T-helper 17 cell (primary cell): ENCODE results near the gene LDLRAD3. TPM values are rescaled to one million over a fixed set of nuclear protein-coding genes. Genes with fewer than 3 reads are reported as not detected.

Source experiments
- ATAC-seq: fragments of 150-1000 bp; cut with Tn5 transposase; 2 replicates; pipeline ENCODE4 v1.10.0; 2021; ENCODE audit warnings: mild to moderate bottlenecking, moderate library complexity
- DNase-seq, 3 donors: peaks; one replicate each; pipeline versions ENCODE4 v3.0.0 to v3.0.0-alpha.2; 2020 to 2021
- H3K9me3 ChIP-seq: one replicate; pipeline ENCODE4 v1.7.0; 2013; ENCODE audit warnings: low read length, mild to moderate bottlenecking; ENCODE audit not compliant: control insufficient read depth, poor library complexity, severe bottlenecking
- H3K27ac Mint-ChIP-seq: one replicate; pipeline ENCODE4 v1.8.0; 2022; ENCODE audit warnings: mild to moderate bottlenecking, moderate library complexity, mixed read lengths
- H3K27me3 Mint-ChIP-seq: one replicate; pipeline ENCODE4 v1.8.0; 2022; ENCODE audit warnings: mixed read lengths
- H3K36me3 Mint-ChIP-seq: one replicate; pipeline ENCODE4 v1.8.0; 2022; ENCODE audit warnings: low read depth, mixed read lengths
- H3K4me1 Mint-ChIP-seq: one replicate; pipeline ENCODE4 v1.8.0; 2022; ENCODE audit warnings: mild to moderate bottlenecking, mixed read lengths
- H3K4me3 Mint-ChIP-seq: one replicate; pipeline ENCODE4 v1.8.0; 2022; ENCODE audit warnings: mild to moderate bottlenecking, moderate library complexity, mixed read lengths
- total RNA-seq, 4 donors: library from RNA in 2 of 4; stranded (reverse) in 2 of 4; gene quantifications; one replicate each; pipeline ENCODE4 v1.2.3 and lab custom pipeline; 2022 to 2026

The LDLRAD3 gene
- total RNA-seq, 2 donors from 2014 or later, result 0.42 to 1.4 TPM

DNA sequence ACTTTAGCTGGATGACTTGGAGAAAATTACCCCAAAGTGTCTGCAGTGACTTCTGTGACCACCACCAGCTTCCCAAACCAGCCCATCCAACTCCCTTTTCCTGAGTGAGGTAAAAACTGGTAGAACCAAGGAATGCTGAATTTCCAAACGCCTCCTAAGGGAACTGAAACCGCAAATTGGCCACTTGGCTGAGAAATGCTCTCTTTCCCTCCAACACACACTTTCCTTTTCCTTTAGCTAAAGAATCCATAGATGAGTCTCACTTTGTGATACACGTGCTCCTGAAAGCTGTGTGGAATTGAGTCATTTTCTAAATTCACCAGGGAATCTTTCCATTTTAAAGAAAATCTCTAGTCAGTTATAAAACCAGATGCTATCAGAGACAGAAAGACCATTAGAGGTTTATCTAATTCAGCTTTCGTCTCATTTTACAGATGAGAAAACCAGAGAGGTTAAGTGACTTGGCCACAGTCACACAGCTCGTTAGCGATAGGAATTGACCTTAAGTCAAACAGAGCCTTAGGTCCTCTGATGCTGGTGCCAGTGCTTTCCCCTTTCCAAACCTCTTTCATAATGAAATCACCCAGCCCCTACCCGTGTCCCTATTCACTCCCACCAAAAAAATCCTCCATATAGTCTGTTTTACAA lies 208.2 kb downstream of the LDLRAD3 start:
- no peak overlapping the region for H3K4me3 Mint-ChIP-seq
- H3K27me3 Mint-ChIP-seq, result peaks cover 39% of the 10 kb centered on the region
- ATAC-seq (no peak), DNase-seq (no peak)
- no peaks in the 10 kb centered on the region for H3K9me3 ChIP-seq
- no peaks in the 10 kb centered on the region for H3K4me1 Mint-ChIP-seq
- H3K36me3 Mint-ChIP-seq, result no peaks in the 10 kb centered on the region
- H3K27ac Mint-ChIP-seq, result no peak overlapping the region

DNA sequence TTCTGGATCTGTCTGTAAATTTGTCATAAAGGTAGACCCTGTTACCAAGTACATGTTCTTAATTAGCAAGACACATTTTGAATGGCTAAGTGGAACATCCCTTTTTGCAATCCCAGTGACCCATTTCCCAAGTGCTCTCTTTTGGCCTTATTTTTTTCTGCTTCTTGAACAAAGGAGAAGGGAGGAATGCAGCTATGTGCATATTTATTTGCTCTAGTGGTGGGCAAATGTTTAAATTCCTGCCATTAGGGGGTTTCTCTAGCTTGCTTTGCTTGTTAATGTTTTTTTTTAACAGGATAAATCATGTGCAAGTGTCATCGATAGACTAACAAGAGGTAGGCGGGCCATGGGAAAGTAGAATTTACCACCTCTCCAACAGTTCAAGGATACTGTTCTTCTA lies 209.7 kb downstream of the LDLRAD3 start:
- H3K9me3 ChIP-seq, result no peaks in the 10 kb centered on the region
- H3K27me3 Mint-ChIP-seq, result peaks cover 48% of the 10 kb centered on the region
- H3K4me1 Mint-ChIP-seq, result no peaks in the 10 kb centered on the region
- H3K36me3 Mint-ChIP-seq, result no peaks in the 10 kb centered on the region
- H3K27ac Mint-ChIP-seq, result no peak overlapping the region
- ATAC-seq, result no peak
- no peak for DNase-seq
- no peak overlapping the region for H3K4me3 Mint-ChIP-seq

DNA sequence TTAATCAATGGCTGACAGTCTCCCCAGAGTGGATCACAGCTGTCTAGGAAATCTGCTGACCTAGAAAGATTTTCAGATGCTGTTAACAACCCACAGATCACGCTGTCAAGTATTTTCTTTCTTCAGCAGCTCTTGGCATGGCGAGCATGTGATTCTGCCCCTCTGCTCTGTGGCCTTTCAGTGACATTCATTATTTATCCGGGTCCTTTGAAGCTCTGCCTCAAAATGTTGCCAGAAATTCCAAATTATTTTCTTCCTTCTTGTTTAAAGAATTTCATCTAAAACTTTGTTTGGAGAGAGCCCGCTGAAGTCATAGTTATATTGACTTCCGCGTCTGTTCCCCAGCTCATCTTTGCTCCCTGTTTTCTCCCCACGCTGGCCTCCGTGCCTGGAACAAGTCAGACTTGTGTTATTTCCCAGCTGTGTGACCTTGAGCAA lies 211.3 kb downstream of the LDLRAD3 start:
- H3K4me3 Mint-ChIP-seq, result no peak overlapping the region
- H3K4me1 Mint-ChIP-seq, result no peaks in the 10 kb centered on the region

DNA sequence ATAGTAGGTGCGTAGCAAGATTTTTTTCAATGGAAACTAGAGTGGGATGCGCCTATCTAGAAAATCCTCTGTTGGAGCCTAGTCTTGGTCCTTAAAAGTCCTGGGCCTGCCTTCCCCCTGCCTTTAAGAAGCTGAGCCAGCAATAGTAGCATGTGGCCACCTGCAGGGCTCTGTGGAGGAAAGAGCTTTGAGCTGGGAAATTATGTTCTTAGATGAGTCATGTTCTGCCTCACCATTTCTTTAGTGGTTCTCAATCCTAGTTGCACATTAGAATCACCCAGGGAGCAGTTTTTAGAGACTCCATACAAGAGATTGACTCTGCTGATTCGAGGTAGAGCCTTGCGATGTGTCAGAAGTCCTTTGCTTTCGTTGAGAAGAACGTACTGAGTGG lies 211.9 kb downstream of the LDLRAD3 start:
- DNase-seq, result no peak
- no peaks in the 10 kb centered on the region for H3K9me3 ChIP-seq
- no peaks in the 10 kb centered on the region for H3K36me3 Mint-ChIP-seq
- ATAC-seq, result no peak
- no peak overlapping the region for H3K4me3 Mint-ChIP-seq
- H3K27me3 Mint-ChIP-seq, result peaks cover 38% of the 10 kb centered on the region
- H3K27ac Mint-ChIP-seq, result no peak overlapping the region
- H3K4me1 Mint-ChIP-seq, result no peaks in the 10 kb centered on the region

More for the DNA sequence above, 211.3 kb downstream of the LDLRAD3 start:
- DNase-seq (no peak), ATAC-seq (no peak)
- Mint-ChIP-seq H3K36me3 (no peaks in the 10 kb centered on the region), H3K27ac (no peak overlapping the region), H3K27me3 (peaks cover 36% of the 10 kb centered on the region)
- H3K9me3 ChIP-seq, result no peaks in the 10 kb centered on the region

DNA sequence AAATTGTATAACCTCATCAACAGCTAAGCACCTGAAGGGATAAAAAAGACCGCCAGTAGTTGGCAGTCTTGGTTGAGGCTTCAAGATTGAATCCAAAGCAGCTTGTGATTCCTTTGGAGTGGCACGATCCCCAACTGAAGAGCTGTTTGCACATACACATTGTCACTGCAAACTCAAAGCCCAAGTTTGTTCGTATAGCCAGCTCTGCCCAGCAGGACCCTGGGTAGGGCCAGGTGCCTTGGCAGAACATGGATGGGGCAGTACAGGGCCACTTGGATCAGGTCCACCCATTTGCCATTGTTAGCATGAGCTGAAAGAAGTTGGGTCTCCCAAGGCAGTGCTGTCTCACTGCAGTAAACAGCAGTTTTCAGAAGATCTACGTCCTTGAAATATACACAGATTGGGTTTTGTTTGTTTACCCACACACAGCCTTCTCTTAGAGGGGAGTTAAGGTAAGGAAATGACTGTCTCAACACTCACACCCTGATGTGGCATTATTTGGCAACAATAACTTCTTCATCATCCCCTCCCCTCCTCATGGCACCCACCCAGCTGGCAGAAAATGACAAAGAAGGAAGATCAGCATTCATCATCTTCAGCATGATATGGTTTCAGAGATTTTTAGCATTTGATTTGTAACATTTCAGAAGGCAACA lies 212.4 kb downstream of the LDLRAD3 start:
- Mint-ChIP-seq H3K36me3 (no peaks in the 10 kb centered on the region), H3K27me3 (peaks cover 37% of the 10 kb centered on the region), H3K4me3 (no peak overlapping the region), H3K27ac (no peak overlapping the region), H3K4me1 (no peaks in the 10 kb centered on the region)
- no peak for ATAC-seq
- no peak for DNase-seq
- no peaks in the 10 kb centered on the region for H3K9me3 ChIP-seq

DNA sequence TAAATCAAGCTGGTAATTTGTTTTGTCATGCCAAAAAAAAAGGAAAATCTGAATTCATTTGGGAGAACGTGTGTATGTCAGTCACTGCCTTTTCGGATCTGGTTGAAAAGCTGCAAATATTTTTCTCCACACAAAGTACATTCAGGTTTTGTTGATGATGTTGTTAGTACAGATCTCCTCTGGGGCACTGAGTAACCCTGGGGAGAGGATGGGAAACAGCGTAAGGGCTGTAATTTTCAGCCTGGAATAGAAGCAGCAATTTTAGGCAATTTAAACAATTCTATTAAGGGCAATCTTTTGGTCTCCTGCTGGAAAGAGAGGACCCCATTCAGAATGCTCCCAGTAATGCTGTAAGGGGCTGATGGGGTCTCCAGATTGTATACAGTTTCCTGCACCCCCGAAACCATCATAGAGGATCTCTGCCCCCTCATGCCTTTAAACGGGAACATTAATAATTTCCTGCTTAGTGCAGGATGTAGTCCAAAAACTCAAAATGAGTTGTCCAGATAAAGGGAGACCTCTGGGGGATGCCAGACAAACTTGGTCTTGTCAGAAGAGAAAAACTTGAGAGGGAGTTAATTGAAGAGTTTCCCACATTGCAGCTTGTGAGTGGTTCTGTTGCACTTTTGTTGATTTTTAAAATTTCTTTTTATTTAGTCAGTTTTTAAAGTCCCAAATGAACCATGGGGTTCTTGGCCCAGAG lies 213.1 kb downstream of the LDLRAD3 start:
- DNase-seq (no peak), ATAC-seq (no peak)
- Mint-ChIP-seq H3K36me3 (no peaks in the 10 kb centered on the region), H3K4me3 (no peak overlapping the region), H3K27ac (no peak overlapping the region), H3K27me3 (peaks cover 37% of the 10 kb centered on the region), H3K4me1 (no peaks in the 10 kb centered on the region)
- no peaks in the 10 kb centered on the region for H3K9me3 ChIP-seq

DNA sequence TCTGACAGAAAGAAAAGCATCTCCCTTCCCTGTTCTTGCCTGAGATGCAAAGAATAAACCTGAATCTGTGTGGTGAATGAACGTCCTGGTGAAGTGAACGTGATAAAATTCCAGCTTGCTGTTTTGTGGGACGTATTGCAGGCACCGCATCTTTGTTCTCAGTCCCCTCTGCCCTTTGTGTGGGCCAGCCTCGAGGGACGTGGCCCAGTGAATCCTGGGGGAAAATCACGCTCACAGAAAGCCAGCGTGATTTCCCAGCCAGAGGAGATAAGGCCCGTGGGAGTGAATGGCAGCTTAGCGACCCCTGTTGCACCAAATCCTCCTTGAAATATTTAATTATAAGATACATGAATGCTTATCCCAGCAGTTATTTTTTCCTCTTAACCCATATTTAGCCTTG lies 216.2 kb downstream of the LDLRAD3 start:
- no peak overlapping the region for H3K4me3 Mint-ChIP-seq
- no peaks in the 10 kb centered on the region for H3K4me1 Mint-ChIP-seq
- DNase-seq, result no peak
- H3K9me3 ChIP-seq, result no peaks in the 10 kb centered on the region
- no peaks in the 10 kb centered on the region for H3K36me3 Mint-ChIP-seq
- ATAC-seq, result no peak
- H3K27ac Mint-ChIP-seq, result no peak overlapping the region
- H3K27me3 Mint-ChIP-seq, result peaks cover 29% of the 10 kb centered on the region

DNA sequence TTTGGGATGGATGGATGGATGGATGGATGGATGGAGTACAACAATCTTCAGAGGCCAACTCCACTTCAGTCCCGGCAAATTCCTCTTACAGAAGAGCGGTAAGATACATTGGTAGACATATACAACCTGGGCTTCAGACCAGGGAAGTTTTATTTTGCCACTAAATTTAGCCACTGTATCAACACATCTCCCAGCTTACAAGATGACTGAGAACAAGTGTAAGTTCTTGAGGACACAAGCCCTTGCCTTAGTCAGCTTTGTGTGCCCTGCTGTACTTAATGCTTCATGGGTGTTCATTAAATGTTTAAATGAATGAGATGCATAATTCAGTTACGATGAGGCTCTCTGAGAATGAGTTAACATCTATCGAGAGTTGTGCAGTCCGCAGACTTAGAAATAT lies 217.7 kb downstream of the LDLRAD3 start:
- no peak overlapping the region for H3K4me3 Mint-ChIP-seq
- DNase-seq (no peak), ATAC-seq (no peak)
- no peaks in the 10 kb centered on the region for H3K9me3 ChIP-seq
- H3K36me3 Mint-ChIP-seq, result no peaks in the 10 kb centered on the region
- H3K27ac Mint-ChIP-seq, result no peak overlapping the region
- H3K27me3 Mint-ChIP-seq, result peaks cover 28% of the 10 kb centered on the region
- H3K4me1 Mint-ChIP-seq, result no peaks in the 10 kb centered on the region

DNA sequence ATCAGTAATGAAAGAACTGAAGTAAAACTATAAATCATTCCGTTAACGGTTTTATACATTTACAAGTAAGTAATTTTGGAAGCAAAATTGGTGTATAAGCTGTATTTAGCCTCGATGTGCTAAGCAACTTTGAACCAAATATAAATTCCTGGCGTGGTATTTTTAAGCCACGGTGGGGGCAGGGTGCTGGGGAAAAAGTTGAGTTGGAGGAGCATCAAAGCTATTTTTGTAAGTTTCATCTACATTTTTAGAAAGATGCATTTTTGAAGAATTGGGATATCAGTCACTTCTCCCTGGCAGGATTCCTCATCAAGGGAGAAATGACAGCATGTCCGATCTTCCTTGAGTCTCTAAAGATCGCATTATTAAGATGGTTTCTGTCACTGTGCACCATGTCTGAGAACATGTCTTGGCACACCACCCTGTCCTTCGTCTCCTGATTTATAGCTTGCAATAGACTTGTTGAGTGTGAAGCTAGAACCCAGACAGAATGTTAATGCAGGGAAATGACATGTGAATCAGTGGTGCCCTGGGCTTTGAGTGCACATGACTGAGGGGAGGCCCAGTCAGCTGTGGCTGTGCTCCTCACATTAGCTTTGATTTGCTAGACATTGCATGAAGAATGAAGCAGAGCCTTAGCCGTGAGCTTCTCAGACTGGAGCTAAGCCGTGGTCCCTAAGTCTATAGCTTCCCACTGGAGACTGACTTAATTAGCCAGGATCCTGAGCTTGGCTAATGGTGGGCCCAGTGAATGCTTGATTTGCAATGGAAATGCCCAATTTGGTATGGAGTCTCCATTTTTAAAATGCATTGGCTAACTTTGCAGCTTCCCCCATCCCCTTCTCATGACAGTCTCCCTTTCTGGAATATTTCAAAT lies 218.4 kb downstream of the LDLRAD3 start:
- Mint-ChIP-seq H3K4me1 (no peaks in the 10 kb centered on the region), H3K36me3 (no peaks in the 10 kb centered on the region), H3K4me3 (no peak overlapping the region), H3K27me3 (peaks cover 24% of the 10 kb centered on the region), H3K27ac (no peak overlapping the region)
- no peaks in the 10 kb centered on the region for H3K9me3 ChIP-seq
- ATAC-seq, result no peak
- no peak for DNase-seq

DNA sequence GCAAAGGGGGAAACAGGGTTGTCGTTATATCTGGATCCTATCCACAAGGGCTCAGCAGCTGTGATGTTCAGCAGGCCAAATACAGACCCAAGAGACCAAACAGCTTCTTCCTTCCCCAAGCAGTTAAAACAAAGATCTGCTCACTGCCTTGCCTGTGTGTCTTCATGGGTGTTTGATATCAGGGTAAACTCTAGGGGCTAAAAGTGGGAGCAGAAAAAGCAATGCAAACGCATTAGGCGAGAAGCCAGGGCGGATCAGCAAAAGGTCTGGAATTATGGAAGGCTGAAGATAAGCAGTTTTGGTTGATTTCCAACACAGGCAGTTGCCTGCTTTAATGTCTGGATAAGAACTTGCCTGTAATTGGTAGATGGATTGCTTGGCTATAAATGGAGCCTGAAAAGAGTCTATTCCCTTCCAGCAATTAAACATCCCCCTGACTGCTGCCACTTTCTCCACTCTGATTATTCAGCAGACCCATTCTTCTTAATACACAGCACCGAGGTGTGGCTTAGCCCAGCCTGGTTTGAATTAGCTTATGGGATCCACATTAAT lies 219.1 kb downstream of the LDLRAD3 start:
- H3K9me3 ChIP-seq, result no peaks in the 10 kb centered on the region
- Mint-ChIP-seq H3K4me1 (no peaks in the 10 kb centered on the region), H3K27me3 (peaks cover 17% of the 10 kb centered on the region), H3K27ac (no peak overlapping the region), H3K4me3 (no peak overlapping the region), H3K36me3 (no peaks in the 10 kb centered on the region)
- ATAC-seq (no peak), DNase-seq (no peak)

DNA sequence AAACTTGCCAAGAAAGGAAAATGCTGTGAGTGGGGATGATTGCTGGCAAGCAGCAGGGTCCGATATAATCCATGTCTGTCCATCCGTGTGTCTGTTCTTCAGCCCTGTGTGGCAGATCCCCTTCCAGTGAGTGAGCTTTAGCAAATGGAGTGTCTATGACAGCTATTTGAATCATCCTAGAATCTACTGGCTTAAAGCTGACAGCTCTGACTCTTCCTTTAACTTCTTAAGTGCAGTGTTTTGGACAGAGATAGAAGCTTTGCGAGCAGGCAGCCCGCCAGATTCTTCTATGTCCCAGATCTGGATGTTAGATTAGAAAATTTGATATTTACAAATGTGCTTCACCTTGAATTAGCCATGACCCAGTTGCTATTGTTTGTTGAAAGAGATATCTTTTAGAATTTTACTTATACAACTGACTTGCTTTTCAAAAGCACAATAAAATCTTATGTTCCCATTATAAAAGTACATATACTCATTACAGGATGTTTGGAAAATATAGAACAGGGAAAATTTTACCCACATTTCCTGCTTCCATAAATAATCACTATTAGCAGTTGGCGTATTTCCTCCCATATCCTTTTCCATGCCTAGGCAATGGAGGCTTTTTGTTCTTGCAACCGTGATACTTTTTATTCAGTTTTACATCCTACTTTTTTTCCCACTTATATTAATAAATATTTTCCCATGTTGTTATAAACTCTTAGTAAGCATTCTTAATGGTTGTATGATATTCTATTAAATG lies 220.8 kb downstream of the LDLRAD3 start:
- Mint-ChIP-seq H3K27me3 (peaks cover 14% of the 10 kb centered on the region), H3K4me1 (no peaks in the 10 kb centered on the region), H3K27ac (no peak overlapping the region), H3K4me3 (no peak overlapping the region), H3K36me3 (no peaks in the 10 kb centered on the region)
- ATAC-seq (no peak), DNase-seq (no peak)
- no peaks in the 10 kb centered on the region for H3K9me3 ChIP-seq

DNA sequence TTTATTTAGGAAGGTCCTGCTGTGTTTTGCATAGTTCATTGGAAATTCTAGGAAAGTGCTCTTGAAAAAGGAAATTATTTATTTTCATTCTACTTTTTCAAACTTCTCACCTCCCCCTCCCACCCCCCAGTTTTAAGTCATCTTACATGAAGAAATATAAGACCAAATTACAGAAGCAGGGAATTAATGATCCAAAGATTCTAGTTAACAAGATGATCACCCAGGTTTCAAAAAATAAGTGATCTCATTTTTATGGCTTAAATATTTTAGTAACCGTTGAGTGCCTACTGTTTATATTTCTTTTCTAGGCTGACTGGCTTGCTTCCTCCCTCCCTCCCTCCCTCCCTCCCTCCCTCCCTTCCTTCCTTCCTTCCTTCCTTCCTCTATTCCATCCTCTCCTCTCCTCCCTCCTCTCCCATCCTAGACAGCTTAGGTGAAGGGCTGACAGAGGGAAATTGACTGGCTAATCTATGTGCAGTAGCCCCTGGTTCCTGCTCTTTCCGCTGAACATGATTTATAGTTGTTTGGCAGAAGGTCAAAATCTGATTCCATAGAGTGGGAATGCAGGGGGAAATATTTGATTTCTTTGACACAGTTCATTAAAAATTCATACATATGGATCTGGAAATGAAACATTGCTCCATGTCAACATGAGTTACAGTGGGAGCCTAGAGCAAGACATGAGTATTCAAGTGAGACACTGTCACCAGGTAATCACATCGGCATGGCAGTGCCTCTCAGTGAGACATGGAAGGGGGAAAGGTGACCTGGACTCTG lies 221.9 kb downstream of the LDLRAD3 start:
- no peaks in the 10 kb centered on the region for H3K9me3 ChIP-seq
- H3K27me3 Mint-ChIP-seq, result peaks cover 11% of the 10 kb centered on the region
- no peak overlapping the region for H3K4me3 Mint-ChIP-seq
- H3K4me1 Mint-ChIP-seq, result no peaks in the 10 kb centered on the region
- no peaks in the 10 kb centered on the region for H3K36me3 Mint-ChIP-seq
- DNase-seq (no peak), ATAC-seq (no peak)
- H3K27ac Mint-ChIP-seq, result no peak overlapping the region
